HG02884 (cell line): ENCODE measurements around the gene COX4I1.
"Not testable (repeated sequence)": the region's sequence is repeated elsewhere in the genome, so short reads cannot be mapped to it uniquely, and the experiment has no call there.

Experiments
- ATAC-seq: cut with Tn5 transposase; IDR thresholded peaks from one replicate; pipeline ENCODE4 v1.9.1; 2021; ENCODE audit warnings: mild to moderate bottlenecking, moderate library complexity; ENCODE audit not compliant: unreplicated experiment

The COX4I1 gene

GRCh38 chr16:85798283-85798776 is 1.2 kb upstream of the COX4I1 start:
- no peak for ATAC-seq

- ATAC-seq, result peak; percentile 20
Observed at GRCh38 chr16:85798901-85799496, 496 bp upstream of the COX4I1 start.

- no peak for ATAC-seq
Observed at GRCh38 chr16:85800321-85800669, 800 bp downstream of the COX4I1 start.

GRCh38 chr16:85803570-85803969 is 4.1 kb downstream of the COX4I1 start:
- ATAC-seq, result no peak

GRCh38 chr16:85805442-85806045 is 6.0 kb downstream of the COX4I1 start:
- no peak for ATAC-seq

GRCh38 chr16:85806539-85806938 is 7.0 kb downstream of the COX4I1 start:
- ATAC-seq, result no peak

GRCh38 chr16:85807340-85807739 is 7.8 kb downstream of the COX4I1 start:
- not testable (repeated sequence) for ATAC-seq

- not testable (repeated sequence) for ATAC-seq
Observed at GRCh38 chr16:85808104-85808503, 8.6 kb downstream of the COX4I1 start.

- no peak for ATAC-seq
Observed at GRCh38 chr16:85808926-85809325, 9.4 kb downstream of the COX4I1 start.

GRCh38 chr16:85809645-85810044 is 10.2 kb downstream of the COX4I1 start:
- ATAC-seq, result no peak

GRCh38 chr16:85810097-85810741 is 10.7 kb downstream of the COX4I1 start:
- ATAC-seq, result no peak

- ATAC-seq, result no peak
Observed at GRCh38 chr16:85810742-85811115, 11.2 kb downstream of the COX4I1 start.

GRCh38 chr16:85812031-85812807 is 12.7 kb downstream of the COX4I1 start:
- ATAC-seq, result no peak

- ATAC-seq, result no peak
Observed at GRCh38 chr16:85812811-85813700, 13.6 kb downstream of the COX4I1 start.

GRCh38 chr16:85816159-85816558 is 16.7 kb downstream of the COX4I1 start:
- ATAC-seq, result no peak

- ATAC-seq, result not testable (repeated sequence)
Observed at GRCh38 chr16:85817195-85817594, 17.7 kb downstream of the COX4I1 start.

GRCh38 chr16:85819245-85819644 is 19.8 kb downstream of the COX4I1 start:
- ATAC-seq, result no peak

GRCh38 chr16:85819771-85820170 is 20.3 kb downstream of the COX4I1 start:
- no peak for ATAC-seq

- ATAC-seq, result no peak
Observed at GRCh38 chr16:85820604-85821372, 21.3 kb downstream of the COX4I1 start.
